CD4-positive, CD25-positive, alpha-beta regulatory T cell (primary cell): Measurements from ENCODE around the gene WDFY3. TPM values are rescaled to one million over a fixed set of nuclear protein-coding genes. Genes with fewer than 3 reads are reported as not detected.

Experiments used
- ATAC-seq, 2 donors: fragments of 150-1000 bp; cut with Tn5 transposase; one replicate each; pipeline ENCODE4 v1.10.0; 2021; ENCODE audit warnings: low read depth in 2 of 2, moderate number of reproducible peaks in 2 of 2, moderate library complexity in 1 of 2
- DNase-seq, 3 donors: peaks; one replicate each; pipeline versions ENCODE4 v3.0.0 to v3.0.0-alpha.2; 2012 to 2022; ENCODE audit warnings: mixed read lengths in 1 of 3
- H3K27ac ChIP-seq: one replicate; pipeline ENCODE4 v1.7.0; 2013; ENCODE audit warnings: mild to moderate bottlenecking, low read length; ENCODE audit not compliant: insufficient read depth, poor library complexity, severe bottlenecking
- H3K27me3 ChIP-seq: one replicate; pipeline ENCODE4 v1.7.0; 2013; ENCODE audit warnings: low read length; ENCODE audit not compliant: control insufficient read depth, insufficient read depth
- H3K36me3 ChIP-seq: one replicate; pipeline ENCODE4 v1.7.0; 2013; ENCODE audit warnings: mild to moderate bottlenecking, low read length, moderate library complexity; ENCODE audit not compliant: control insufficient read depth, insufficient read depth
- H3K4me1 ChIP-seq: 2 replicates; pipeline ENCODE4 v1.7.0; 2013; ENCODE audit warnings: mild to moderate bottlenecking, low read length; ENCODE audit not compliant: insufficient read depth, control insufficient read depth, poor library complexity, severe bottlenecking
- H3K4me3 ChIP-seq: one replicate; pipeline ENCODE4 v1.7.0; 2013; ENCODE audit warnings: low read depth, mild to moderate bottlenecking, low read length, moderate library complexity
- H3K9me3 ChIP-seq, 2 experiments: 1 replicate in 1 of 2; 2 replicates in 1 of 2; pipeline ENCODE4 v1.7.0; 2013; ENCODE audit warnings: low read length in 2 of 2, mild to moderate bottlenecking in 1 of 2, moderate library complexity in 1 of 2; ENCODE audit not compliant: control insufficient read depth in 2 of 2
- H3K27ac Mint-ChIP-seq, 3 donors: one replicate each; pipeline ENCODE4 v1.8.0; 2020 to 2022; ENCODE audit warnings: mild to moderate bottlenecking in 3 of 3, mixed read lengths in 3 of 3, moderate library complexity in 2 of 3
- H3K27me3 Mint-ChIP-seq: one replicate; pipeline ENCODE4 v1.8.0; 2022; ENCODE audit warnings: mild to moderate bottlenecking, mixed read lengths
- H3K36me3 Mint-ChIP-seq: one replicate; pipeline ENCODE4 v1.8.0; 2020; ENCODE audit warnings: mixed read lengths
- H3K4me1 Mint-ChIP-seq, 4 donors: one replicate each; pipeline ENCODE4 v1.8.0; 2020 to 2022; ENCODE audit warnings: mixed read lengths in 4 of 4, mild to moderate bottlenecking in 1 of 4
- H3K4me3 Mint-ChIP-seq, 4 donors: one replicate each; pipeline ENCODE4 v1.8.0; 2020 to 2022; ENCODE audit warnings: mild to moderate bottlenecking in 4 of 4, mixed read lengths in 4 of 4, moderate library complexity in 3 of 4
- H3K9me3 Mint-ChIP-seq, 7 donors: one replicate each; pipeline ENCODE4 v1.8.0; 2020 to 2022; ENCODE audit warnings: mixed read lengths in 7 of 7, mild to moderate bottlenecking in 3 of 7, moderate library complexity in 2 of 7
- polyA plus RNA-seq, 4 donors: library from polyadenylated mRNA; unstranded; fragments of 300-500 nt; fragmentation: Illumina TruSeq; gene quantifications; one replicate each; pipeline ENCODE4 v1.2.3, GENCODE V29; 2021
- total RNA-seq: library from RNA; stranded (reverse); gene quantifications from one replicate; pipeline ENCODE4 v1.2.3, GENCODE V29; 2022

The WDFY3 gene
- total and polyA plus RNA-seq, 5 donors from 2014 or later, result 0.44 TPM; not detected in 4

- Mint-ChIP-seq H3K36me3 (no peaks in the 10 kb centered on the region), H3K9me3 (peaks cover 0 to 3% (median 0%) of the 10 kb centered on the region in 7 donors), H3K4me1 (peaks cover 0 to 9% (median 5%) of the 10 kb centered on the region in 4 donors), H3K27me3 (peaks cover 19% of the 10 kb centered on the region), H3K27ac (no peak overlapping the region), H3K4me3 (no peak overlapping the region)
- Histone ChIP-seq H3K27ac (no peak overlapping the region), H3K9me3 (no peaks in the 10 kb centered on the region), H3K36me3 (no peaks in the 10 kb centered on the region), H3K27me3 (peaks cover 7% of the 10 kb centered on the region), H3K4me3 (no peak overlapping the region), H3K4me1 (peaks cover 5% of the 10 kb centered on the region)
- DNase-seq (no peak), ATAC-seq (no peak)
Observed at GRCh38 chr4:84962102-84962501, 4.4 kb downstream of the WDFY3 start.

- ATAC-seq (no peak), DNase-seq (no peak)
- Mint-ChIP-seq H3K36me3 (no peaks in the 10 kb centered on the region), H3K27me3 (no peaks in the 10 kb centered on the region), H3K9me3 (peaks cover 0 to 1% (median 0%) of the 10 kb centered on the region in 7 donors), H3K4me3 (peak overlapping the region in 1 of 4 donors; percentile 13), H3K4me1 (no peaks in the 10 kb centered on the region), H3K27ac (no peak overlapping the region)
- Histone ChIP-seq H3K4me1 (no peaks in the 10 kb centered on the region), H3K27ac (no peak overlapping the region), H3K36me3 (no peaks in the 10 kb centered on the region), H3K9me3 (no peaks in the 10 kb centered on the region), H3K27me3 (no peaks in the 10 kb centered on the region), H3K4me3 (no peak overlapping the region)
Observed at GRCh38 chr4:84958434-84958833, 8.1 kb downstream of the WDFY3 start.

- Mint-ChIP-seq H3K36me3 (no peaks in the 10 kb centered on the region), H3K27ac (no peak overlapping the region), H3K4me3 (no peak overlapping the region), H3K27me3 (no peaks in the 10 kb centered on the region), H3K4me1 (no peaks in the 10 kb centered on the region), H3K9me3 (peaks cover 0 to 1% (median 0%) of the 10 kb centered on the region in 7 donors)
- Histone ChIP-seq H3K27ac (no peak overlapping the region), H3K4me3 (no peak overlapping the region), H3K4me1 (no peaks in the 10 kb centered on the region), H3K27me3 (no peaks in the 10 kb centered on the region), H3K36me3 (no peaks in the 10 kb centered on the region), H3K9me3 (no peaks in the 10 kb centered on the region)
- ATAC-seq (no peak), DNase-seq (no peak)
Observed at GRCh38 chr4:84957514-84958420, 8.7 kb downstream of the WDFY3 start.

- DNase-seq, result no peak
- H3K36me3 Mint-ChIP-seq, result no peaks in the 10 kb centered on the region
- no peaks in the 10 kb centered on the region for H3K27me3 Mint-ChIP-seq
- H3K9me3 Mint-ChIP-seq, result no peaks in the 10 kb centered on the region
- no peak overlapping the region for H3K4me3 Mint-ChIP-seq
- H3K4me1 Mint-ChIP-seq, result no peaks in the 10 kb centered on the region
- Histone ChIP-seq H3K36me3 (no peaks in the 10 kb centered on the region), H3K27me3 (no peaks in the 10 kb centered on the region), H3K4me3 (no peak overlapping the region), H3K27ac (no peak overlapping the region), H3K9me3 (no peaks in the 10 kb centered on the region), H3K4me1 (no peaks in the 10 kb centered on the region)
- no peak for ATAC-seq
- no peak overlapping the region for H3K27ac Mint-ChIP-seq
Observed at GRCh38 chr4:84956014-84956413, 10.5 kb downstream of the WDFY3 start.

DNA sequence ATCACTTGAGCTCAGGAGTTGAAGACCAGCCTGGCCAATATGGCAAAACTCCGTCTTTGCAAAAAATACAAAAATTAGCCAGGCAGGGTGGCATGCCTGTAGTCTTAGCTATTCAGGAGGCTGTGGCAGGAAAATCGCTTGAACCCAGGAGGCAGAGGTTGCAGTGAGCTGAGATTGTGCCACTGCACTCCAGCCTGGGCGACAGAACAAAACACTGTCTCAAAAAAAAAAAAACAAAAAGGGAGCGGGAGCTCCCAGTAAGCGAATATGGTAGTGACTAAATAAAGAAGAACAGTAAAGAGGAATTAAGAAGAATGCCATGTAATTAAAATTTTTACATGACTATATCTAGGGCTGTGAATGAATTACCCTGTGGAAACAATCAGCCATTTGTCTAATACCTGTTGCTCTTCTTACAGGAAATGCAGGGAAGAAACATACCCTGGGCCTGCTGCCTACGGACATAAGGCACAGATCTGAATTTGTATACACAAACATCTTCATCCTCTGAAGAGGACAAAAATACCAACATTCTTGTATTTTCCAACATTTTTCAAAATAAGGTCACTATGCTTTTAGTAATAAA is 11.4 kb downstream of the WDFY3 start:
- Mint-ChIP-seq H3K27me3 (no peaks in the 10 kb centered on the region), H3K36me3 (no peaks in the 10 kb centered on the region), H3K4me1 (no peaks in the 10 kb centered on the region), H3K4me3 (no peak overlapping the region), H3K27ac (no peak overlapping the region), H3K9me3 (no peaks in the 10 kb centered on the region)
- DNase-seq (no peak), ATAC-seq (no peak)
- H3K9me3 ChIP-seq, result no peaks in the 10 kb centered on the region
- no peaks in the 10 kb centered on the region for H3K36me3 ChIP-seq
- no peak overlapping the region for H3K27ac ChIP-seq
- no peak overlapping the region for H3K4me3 ChIP-seq
- no peaks in the 10 kb centered on the region for H3K4me1 ChIP-seq
- no peaks in the 10 kb centered on the region for H3K27me3 ChIP-seq

GRCh38 chr4:84952776-84953175 is 13.7 kb downstream of the WDFY3 start:
- Mint-ChIP-seq H3K27ac (no peak overlapping the region), H3K4me3 (no peak overlapping the region), H3K9me3 (peaks cover 0 to 1% (median 0%) of the 10 kb centered on the region in 7 donors), H3K27me3 (no peaks in the 10 kb centered on the region), H3K36me3 (no peaks in the 10 kb centered on the region), H3K4me1 (no peaks in the 10 kb centered on the region)
- Histone ChIP-seq H3K27ac (no peak overlapping the region), H3K27me3 (no peaks in the 10 kb centered on the region), H3K9me3 (no peaks in the 10 kb centered on the region), H3K36me3 (no peaks in the 10 kb centered on the region), H3K4me3 (no peak overlapping the region), H3K4me1 (no peaks in the 10 kb centered on the region)
- no peak for ATAC-seq
- DNase-seq, result no peak

DNA sequence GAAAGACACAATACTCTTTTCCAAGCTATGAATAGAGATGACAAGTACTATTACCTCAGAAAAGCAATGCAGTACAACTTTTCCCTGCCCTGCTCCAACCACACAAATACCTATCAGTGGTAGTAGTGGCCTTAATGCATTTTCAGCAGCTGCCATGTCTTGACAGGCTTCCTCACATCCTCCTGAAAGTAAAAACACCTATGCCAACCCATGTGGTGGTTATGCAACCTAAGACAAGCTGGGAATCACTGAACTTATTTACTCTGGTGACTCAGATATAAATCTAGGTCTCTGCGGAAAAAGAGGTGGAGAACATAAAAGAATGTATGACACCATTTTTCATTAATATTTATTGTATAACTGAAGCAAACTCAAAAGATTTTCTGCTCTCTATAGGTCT is 14.5 kb downstream of the WDFY3 start:
- Histone ChIP-seq H3K9me3 (no peaks in the 10 kb centered on the region), H3K4me3 (no peak overlapping the region), H3K36me3 (no peaks in the 10 kb centered on the region), H3K4me1 (no peaks in the 10 kb centered on the region), H3K27ac (no peak overlapping the region), H3K27me3 (no peaks in the 10 kb centered on the region)
- Mint-ChIP-seq H3K36me3 (no peaks in the 10 kb centered on the region), H3K27ac (no peak overlapping the region), H3K4me1 (no peaks in the 10 kb centered on the region), H3K27me3 (no peaks in the 10 kb centered on the region), H3K9me3 (peaks cover 0 to 1% (median 0%) of the 10 kb centered on the region in 7 donors), H3K4me3 (no peak overlapping the region)
- no peak for ATAC-seq
- no peak for DNase-seq
